Effector CD8-positive, alpha-beta T cell (primary cell): ENCODE results near the gene BBC3.
"Not testable (repeated sequence)": the region's sequence is repeated elsewhere in the genome, so short reads cannot be mapped to it uniquely, and the experiment has no call there.

Source experiments
- DNase-seq: peaks from one replicate; lab custom pipeline; 2025; lab: John Stamatoyannopoulos, UW

The BBC3 gene

DNA sequence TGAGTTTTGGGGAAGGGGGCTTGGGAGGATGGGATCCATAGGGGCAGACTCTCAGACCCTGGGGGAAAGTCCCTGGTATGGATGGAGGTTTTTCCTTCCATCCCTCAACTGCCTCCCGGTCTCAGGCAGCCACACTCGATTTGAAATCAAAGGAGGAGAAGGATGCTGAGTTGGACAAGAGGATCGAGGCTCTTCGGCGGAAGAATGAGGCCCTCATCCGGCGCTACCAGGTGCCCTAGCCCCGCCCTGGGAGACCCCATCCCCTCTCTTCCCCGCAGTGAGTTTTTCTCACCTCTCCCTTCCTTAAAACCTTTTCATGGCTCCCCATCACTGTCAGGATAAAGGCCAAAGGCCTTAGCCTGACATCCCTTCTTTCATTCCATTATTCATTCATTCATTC, 27.4 kb upstream of the BBC3 start:
- no peak for DNase-seq

DNA sequence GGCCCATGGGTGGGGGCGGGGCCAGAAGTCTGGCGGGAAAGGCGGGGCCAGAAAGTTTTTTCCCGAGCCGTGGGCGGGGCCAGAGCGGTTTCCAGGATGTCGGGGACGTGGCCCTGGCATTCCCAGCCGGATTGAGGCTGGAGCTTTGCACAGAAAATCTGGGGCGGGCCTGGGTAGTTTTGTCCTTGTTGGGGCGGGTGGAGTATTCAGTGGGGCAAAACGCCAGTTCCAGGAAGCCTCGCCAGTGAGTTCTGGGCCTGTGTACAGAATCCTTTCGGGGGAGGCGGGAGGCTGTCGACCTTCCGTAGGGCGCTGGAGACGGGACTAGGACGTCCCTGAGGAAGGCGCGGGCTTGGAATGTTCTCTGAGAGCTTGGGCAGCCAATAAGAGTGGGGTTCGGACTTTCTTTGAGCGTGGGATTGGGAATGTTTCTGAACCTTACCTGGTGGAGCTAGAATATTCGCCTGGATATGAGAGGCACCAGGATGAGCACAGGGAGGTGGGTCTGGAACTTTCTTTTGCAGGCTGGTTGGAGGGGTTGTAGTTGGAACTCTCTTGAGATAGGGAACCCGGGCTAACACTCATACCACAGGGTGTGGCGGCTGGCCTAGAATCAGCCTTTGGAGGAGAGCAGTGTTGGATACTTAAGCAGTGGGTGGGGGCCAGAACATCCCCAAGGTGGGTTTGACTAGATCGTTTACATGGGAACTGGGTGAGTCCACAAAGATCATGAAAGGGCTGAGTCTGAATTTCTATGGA, 26.6 kb upstream of the BBC3 start:
- no peak for DNase-seq

DNA sequence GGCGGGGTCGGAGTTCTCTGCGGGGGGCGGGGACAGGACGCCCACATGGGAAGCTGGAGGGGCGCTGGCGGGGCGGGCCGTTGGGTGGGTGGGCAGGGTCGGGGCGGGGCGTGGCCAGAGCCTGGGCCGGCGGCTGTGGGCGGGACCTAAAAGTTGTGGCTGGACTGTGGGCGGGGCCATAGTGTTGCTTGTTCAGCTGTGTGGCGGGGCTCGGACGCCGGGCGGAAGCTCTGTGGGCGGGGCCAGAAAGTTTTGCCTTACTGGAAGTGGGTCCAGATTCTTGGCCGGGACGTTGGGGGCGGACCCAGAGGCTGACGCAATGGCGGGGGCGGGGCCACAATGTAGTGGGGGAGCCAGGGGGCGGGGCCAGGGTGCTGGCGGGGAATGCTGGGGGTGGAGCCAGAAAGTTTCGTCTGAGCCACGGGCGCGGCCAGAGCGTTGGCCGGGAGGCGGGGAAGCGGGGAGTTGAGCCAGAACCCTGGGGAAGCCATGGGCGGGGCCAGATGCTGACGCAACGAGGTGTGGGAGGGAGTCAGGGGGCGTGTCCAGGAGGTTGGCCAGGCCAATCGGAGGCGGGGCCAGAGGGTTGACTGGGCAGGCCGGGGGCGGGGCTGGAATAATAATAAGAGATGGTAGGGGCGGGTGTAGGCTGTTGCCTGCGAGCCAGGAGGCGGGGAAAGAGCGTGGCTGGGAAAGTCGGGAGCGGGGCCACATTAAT, 25.9 kb upstream of the BBC3 start:
- peak; percentile 100 for DNase-seq

DNA sequence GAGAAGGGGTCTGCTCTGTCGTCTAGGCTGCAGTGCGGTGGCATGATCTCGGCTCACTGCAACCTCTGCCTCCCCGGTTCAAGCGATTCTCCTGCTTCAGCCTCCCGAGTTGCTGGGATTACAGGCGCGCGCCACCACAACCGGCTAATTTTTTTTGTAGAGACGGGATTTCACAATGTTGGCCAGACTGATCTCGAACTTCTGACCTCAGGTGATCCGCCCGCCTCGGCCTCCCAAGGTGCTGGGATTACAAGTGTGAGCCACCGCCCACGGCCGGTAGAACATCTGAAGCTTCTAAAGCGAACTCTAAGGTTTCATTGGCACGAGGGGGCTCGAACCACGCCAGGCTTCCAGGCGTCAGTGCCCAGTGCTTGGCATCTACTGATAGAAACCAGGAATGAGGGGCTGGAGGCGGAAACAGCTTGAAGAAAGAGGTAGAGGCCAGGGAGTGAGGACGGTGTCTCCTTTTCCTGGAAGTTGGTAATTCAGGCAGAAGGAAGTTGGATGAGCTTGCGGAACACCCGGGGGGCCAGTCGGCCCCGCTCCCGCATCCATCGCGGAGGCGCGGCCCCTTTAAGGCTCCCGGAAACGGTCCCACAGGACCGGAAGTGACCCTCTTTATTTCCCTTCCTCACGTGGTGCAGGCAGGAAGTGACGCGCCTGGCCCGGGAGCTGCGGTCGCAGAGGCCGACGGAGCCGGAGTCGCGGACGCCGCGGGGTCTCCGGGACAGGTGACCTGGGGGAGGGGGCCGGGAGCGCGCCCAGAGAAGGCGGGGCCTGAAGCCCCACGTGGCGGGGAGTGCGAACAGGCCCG, 25.1 kb upstream of the BBC3 start, which contains the start of gene CCDC9:
TSS of gene CCDC9 (plus strand) at position 647 of the 814 bp plus-strand sequence. CDS start 1,876 bp downstream, outside the sequence.
- DNase-seq: peak; percentile 95

DNA sequence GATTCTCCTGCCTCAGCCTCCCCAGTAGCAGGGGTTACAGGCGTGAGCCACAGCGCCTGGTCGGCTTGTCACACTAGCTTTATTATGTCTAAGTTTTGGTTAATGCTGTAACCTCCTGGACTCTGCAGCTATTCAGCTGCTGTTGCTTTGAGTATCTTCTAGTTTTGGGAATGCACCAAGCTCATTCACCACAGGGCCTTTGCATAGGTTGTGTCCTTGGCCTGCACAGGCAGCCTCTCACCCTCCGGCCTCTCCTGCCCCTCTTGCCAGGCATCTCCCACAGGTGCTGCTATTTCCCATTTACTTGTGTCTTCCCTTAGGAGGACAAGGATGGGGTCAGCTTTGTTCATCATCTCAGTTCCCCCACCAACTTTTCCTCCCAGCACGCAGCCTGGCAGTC, 23.0 kb upstream of the BBC3 start:
- no peak for DNase-seq

DNA sequence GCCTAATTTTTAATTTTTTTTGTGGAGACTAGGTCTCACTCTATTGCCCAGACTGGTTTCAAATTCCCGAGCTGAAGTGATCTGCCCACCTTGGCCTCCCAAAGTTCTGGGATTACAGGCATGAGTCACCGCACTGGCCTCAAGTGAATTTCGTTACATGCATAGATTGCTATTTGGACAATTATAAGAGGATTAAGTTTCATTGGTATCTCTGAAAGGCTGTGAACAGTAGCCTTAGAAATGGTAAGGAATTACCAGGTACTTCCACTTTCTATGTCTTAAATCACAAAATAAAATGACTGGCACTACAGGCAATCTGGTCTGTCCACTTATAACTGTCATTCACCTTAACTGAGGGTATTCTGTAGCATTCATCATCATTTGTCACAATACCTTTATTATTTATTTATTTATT, 22.5 kb upstream of the BBC3 start:
- no peak for DNase-seq

DNA sequence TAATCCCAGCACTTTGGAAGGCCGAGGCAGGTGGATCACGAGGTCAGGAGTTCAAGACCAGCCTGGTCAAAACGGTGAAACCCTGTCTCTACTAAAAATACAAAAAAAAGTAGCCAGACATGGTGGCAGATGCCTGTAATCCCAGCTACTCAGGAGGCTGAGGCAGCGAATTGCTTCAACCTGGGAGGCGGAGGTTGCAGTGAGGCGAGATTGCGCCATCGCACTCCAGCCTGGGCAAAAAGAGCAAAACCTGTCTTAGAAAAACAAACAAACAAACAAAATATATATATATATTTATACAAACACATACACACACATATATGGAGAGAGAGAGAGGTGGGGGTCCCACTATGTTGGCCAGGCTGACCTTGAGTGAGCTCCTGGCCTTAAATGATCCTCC, 22.0 kb upstream of the BBC3 start:
- not testable (repeated sequence) for DNase-seq

DNA sequence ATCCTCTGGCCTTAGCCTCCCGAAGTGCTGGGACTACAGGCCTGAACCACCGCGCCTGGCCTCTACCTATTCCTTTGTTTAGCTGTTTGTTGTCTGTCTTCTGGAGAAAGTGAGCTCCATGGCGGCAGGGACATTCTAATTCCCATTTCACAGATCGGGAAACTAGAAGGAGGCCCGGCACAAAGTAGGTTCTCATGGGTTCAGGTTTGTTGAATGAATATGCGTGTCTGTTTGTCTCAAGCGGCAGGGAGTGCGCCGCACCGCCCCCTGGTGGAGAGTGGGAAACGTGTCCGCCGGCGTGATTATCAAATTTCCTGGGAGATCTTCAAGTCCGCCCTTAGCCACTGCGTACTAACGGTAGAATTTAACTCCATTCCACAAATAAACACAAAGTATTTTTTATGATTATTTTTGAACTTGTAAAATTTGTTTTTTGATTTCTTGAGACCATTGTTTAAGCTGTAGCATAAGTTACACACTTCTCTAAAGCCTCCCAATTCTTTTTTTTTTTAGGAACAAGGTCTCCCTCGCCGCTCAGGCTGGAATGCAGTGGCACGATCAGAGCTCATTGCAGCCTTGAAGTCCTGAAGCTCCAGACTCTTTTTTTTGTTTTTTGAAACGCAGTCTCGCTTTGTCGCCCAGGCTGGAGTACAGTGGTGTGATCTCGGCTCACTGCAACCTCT, 16.4 kb upstream of the BBC3 start:
- DNase-seq: peak; percentile 76

DNA sequence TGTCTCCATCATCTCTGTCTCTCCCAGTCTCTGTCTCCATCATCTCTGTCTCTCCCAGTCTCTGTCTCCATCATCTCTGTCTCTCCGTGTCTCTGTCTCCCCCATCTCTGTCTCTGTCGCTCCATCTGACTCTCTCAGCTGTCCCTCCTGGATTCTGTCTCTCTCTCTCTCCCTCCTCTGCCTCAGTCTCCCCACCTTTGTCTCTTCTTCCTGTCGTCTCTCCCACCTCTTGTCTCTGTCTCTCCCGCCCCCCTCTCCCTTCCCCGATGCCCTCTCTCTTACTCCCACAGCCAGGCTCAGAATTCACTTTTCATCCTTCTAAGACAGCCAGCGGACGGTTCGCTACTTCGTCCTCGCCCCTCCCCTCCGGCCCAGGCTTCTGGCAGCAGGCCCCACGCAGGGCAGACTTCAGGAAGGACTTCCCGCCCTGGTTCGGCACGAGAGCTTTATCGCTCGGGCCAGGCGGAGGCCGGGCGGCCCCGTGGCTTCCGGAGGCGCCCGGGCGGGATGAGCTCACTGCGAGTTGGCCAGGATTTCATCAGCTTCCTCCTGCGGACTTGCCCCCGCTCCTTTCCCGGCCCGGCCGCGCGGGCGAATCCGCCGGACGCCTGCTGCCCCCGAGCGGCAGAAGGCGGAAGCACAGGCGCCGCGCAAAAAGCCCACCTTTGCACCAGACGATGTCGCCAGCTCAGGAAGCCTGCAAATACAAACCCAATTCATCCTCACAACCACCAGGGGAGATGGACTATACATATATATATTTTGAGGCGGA, 13.0 kb upstream of the BBC3 start:
- peak; percentile 75 for DNase-seq

DNA sequence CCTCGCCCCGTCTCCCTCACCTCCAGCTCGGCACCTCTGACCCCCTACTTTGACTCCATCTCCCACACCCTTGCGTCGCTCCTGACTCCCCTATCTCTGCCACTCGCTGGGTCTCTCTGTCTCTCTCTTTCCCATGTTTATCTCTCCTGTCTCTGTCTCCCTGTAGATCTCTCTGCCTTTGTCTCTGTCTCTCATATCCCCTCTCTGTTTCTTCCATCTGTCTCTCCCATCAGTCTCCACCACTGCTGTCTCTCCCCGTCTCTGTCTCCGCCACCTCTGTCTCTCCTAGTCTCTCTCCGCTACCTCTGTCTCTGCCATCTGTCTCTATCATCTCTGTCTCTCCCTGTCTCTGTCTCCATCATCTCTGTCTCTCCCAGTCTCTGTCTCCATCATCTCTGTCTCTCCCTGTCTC, 12.4 kb upstream of the BBC3 start:
- DNase-seq: no peak

DNA sequence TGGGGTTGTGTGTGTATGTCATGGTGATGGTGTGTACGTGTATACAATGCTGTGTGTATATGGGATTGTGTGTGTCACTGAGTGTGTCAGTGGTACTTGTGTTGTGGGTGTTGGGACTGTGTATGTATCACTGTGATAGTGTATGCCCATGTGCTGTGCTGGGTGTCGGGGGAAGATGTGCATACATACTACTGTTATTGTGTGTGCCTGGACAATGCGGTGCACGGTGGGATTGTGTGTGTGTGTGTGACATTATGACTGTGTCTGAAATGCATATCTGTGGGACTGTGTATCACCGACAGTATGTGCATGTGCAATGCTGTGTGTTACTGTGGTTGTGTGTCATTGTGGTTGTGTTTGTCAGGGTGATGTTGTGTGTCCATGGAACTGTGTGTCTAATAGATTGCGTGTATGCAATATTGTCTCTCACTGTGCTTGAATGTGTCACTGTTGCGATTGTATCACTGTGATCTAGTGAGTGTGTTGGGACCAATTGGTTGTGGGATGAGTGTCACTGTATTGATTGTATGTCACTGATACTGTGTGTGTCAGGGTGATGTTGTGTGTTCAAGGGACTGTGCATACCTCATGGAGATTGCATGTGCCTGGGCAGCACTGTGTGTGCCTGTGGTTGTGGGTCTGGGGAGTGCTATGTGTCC, 11.0 kb upstream of the BBC3 start:
- no peak for DNase-seq

DNA sequence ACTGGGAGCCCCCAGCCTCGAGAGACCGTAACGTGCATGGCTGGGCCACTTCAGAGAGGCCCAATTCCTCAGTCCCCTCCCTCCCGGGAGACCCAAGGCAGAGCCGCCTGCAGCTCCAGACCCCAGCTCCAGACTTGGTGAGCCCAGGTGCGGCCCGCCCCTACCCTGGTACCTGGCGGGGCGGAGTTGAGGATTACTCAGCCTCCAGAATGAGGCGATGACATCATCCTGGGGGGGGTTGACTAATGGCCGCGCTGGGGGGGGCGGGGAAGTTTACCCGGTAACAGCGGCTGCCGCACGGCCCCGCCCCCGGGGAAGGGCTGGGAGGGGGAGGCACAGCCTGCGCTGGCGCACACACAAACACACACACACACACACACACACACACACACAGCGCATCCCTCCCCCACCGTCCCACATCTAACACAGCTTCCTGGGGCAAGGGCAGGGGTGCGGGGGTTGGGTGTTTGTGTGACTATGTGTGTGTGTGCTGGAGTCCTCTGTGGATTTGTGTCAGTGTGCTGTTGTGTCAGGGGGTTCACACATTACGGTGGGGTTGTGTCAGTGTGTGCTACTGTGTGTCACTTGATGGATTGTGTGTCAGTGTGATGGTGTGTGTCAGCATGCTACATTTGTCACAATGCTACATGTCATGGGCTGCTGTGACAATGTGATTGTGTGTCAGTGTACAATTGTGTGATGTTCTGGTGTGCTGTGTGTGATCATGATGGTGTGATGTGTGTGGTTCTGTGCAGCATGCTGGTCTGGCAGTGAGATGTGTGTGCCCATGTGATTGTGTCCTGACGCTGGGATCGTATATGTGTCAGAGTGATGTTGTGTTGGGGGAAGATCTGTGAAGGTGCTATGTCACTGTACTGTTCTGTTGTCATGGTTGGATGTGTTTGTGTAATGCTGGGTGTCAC, 10.3 kb upstream of the BBC3 start:
- DNase-seq: peak; percentile 76

DNA sequence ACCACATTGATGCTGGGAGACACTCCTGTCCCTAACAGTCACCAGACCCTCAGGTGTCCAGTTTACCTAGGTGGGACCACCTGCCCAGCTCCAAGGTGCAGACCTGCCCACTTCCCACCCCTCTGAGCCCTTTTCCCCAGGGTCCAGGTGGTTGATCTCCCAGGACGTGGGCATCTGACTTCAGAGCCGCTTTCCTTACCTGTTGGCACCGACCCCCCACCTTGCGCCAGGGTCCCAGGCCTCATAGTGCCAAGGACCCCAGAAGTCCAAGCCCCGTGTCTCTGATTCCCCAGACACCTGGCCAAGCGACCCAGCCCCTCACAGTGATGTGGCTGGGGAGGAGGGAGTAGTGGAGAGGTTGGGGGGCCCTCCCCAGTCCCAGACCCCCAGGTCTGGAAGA, 9.6 kb upstream of the BBC3 start:
- no peak for DNase-seq

DNA sequence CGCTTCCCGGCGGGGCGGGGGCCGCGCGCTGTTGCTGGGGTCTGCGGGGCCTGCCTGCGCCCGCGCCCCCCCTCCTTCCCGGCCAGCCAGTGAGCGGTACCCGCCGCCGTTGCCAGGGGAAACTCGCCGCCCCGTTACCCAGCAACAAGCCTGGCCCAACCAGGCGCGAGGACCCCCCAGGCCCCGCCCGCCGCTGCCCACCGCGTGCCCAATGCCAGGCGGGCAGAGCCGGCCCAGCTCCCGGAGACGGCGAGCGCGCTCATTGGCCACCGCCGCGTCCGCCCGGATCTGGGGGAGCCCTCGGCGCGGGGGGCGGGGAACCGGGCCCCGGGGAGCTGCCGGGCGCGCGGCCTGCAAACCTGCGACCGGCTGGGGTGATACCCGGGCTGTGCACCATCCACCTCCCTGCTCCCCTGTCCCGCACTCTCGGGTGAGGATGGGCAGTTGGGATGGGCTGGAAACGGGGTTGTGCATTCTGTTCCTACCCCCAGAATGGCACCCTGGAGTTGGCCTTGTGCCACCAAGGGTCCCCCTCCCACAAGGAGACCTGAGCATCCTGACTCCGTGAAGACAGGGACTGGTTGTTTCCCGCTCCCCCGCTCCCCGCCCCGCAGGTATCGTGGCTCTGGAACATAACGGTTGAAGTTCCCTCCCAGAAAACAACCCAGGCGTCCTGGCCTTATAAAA, 8.8 kb upstream of the BBC3 start:
- peak; percentile 57 for DNase-seq

DNA sequence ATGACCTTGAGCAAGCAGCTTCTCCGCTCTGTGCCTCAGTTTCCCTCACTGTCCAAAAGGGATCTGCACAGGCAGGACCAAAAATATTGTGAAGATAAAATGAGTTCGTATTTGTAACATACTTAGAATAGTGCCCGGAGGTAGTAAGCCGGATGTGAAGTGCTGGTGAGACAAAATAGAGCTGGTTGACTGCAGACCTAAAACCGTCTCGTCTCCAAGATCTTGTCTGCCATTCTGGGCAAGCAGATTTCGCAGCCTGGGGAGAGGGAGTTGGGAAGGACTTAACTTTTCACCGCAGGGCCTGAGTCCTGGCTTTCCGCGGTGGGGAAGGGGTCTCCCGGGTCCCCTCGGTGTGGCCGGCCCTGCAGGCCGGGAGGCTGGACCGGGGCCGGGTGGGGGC, 8.2 kb upstream of the BBC3 start:
- no peak for DNase-seq

DNA sequence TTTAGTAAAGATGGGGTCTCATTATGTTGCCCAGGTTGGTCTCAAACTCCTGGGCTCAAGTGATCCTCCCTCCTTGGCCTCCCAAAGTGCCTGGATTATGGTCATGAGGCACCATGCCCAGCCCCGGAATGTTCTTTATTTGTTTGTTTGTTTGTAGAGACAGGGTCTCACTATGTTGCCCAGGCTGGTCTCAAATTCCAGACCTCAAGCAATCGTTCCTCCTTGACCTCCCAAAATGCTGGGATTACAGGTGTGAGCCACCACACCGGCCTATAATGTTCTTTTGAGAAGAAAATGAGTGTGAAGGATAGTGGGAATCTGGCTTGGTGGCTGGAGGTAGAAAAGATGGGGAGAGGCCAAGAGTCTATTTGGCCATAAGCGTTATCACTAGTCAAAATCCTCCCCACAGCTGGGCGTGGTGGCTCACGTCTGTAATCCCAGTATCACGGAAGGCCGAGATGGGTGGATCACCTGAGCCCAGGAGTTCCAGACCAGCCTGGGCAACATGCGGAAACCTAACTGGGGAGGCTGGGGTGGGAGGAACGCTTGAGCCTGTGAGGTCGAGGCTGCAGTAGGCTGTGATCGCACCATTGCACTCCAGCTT, 5.2 kb upstream of the BBC3 start:
- no peak for DNase-seq

DNA sequence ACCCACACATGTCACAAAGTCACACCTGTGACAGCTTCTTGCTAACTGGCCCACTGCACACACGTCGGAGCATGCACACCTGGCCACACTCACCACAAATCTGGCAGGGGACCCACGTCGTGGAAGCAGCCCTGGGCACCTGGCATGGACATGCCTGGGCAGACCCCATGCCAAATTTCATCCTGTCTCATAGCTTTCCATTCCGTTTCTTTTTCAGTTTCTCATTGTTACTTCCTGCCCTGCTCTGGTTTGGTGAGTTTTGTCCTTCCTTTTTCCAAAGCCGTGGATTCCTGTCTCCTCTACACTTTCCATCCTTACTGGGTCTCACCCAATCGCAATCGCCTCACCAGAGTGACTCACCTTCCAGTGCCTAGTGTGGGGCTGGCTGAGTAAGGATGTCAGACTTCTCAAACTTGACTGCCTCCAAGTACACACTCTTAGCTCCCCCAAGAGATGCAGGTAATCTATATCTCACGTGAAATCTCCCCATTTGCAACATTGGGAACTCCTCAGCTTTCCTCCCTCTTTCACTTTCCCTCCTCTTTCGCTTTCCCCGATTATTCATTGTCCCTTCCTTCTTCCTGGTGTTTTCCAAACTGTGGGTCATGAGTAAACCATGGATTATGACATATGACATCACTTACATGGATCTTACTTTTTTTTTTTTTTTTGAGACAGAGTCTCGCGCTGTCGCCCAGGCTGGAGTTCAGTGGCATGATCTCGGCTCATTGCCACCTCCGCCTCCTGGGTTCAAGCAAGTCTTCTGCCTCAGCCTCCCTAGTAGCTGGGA, 1.6 kb upstream of the BBC3 start:
- DNase-seq: no peak
